ENCODE measurements around the gene RBM20. TPM values are rescaled to one million over a fixed set of nuclear protein-coding genes. Genes with fewer than 3 reads are reported as not detected.

RBM20 gene
- total and polyA plus RNA-seq, 7 donors, result 0.23 to 7.8 (median 5.4) TPM; not detected in 1

- no peaks in the 10 kb centered on the region for H3K36me3 ChIP-seq
- no peaks in the 10 kb centered on the region for H3K27me3 ChIP-seq
- DNase-seq, result no peak
- H3K9me3 ChIP-seq, result no peaks in the 10 kb centered on the region
- no peak for TF ChIP-seq EP300 (IDR thresholded peaks at IDR 0.05)
- TF ChIP-seq POLR2A (IDR thresholded peaks at IDR 0.05), result no peak
- TF ChIP-seq POLR2AphosphoS5 (IDR thresholded peaks at IDR 0.05), result no peak
- no peak for TF ChIP-seq CTCF (IDR thresholded peaks at IDR 0.05)
- peak overlapping the region in 2 of 4 donors; percentile 8 to 18 for H3K4me3 ChIP-seq
- peak overlapping the region in 3 of 4 donors; percentile 68 to 79 (median 78) for H3K27ac ChIP-seq
- peaks cover 0 to 41% (median 35%) of the 10 kb centered on the region in 4 donors for H3K4me1 ChIP-seq
- intact Hi-C loops (cut with DNase I), result loop anchor here (5.0 kb wide), 1 partner anchor 58 kb away; the partner anchor contains the start of gene RBM20
- WGBS, 2 donors, result 83 to 87% methylated on average over 10 of the region's 10 CpGs
These were observed 55.8 kb downstream of the RBM20 start for GRCh38 chr10:110699859-110700468.

GRCh38 chr10:110700947-110701616 is 56.9 kb downstream of the RBM20 start:
- H3K36me3 ChIP-seq, result no peaks in the 10 kb centered on the region
- intact Hi-C loops (cut with DNase I), result no loop called here
- H3K27me3 ChIP-seq, result no peaks in the 10 kb centered on the region
- H3K4me1 ChIP-seq, result peaks cover 0 to 47% (median 35%) of the 10 kb centered on the region in 4 donors
- DNase-seq, result no peak
- no peaks in the 10 kb centered on the region for H3K9me3 ChIP-seq
- WGBS, 2 donors, result 87 to 89% methylated on average over 10 of the region's 10 CpGs
- H3K4me3 ChIP-seq, result no peak overlapping the region
- peak in 1 of 4 donors; percentile 28 for TF ChIP-seq POLR2AphosphoS5 (IDR thresholded peaks at IDR 0.05)
- no peak for TF ChIP-seq CTCF (IDR thresholded peaks at IDR 0.05)
- TF ChIP-seq EP300 (IDR thresholded peaks at IDR 0.05), result peak in 1 of 4 donors; percentile 48
- H3K27ac ChIP-seq, result peak overlapping the region in 3 of 4 donors; percentile 68 to 79 (median 78)

GRCh38 chr10:110701617-110701971 is 57.5 kb downstream of the RBM20 start:
- intact Hi-C loops (cut with DNase I), result no loop called here
- DNase-seq, result no peak
- Histone ChIP-seq H3K36me3 (no peaks in the 10 kb centered on the region), H3K4me3 (no peak overlapping the region), H3K9me3 (no peaks in the 10 kb centered on the region), H3K27ac (peak overlapping the region in 3 of 4 donors; percentile 68 to 79 (median 78)), H3K27me3 (no peaks in the 10 kb centered on the region), H3K4me1 (peaks cover 0 to 52% (median 38%) of the 10 kb centered on the region in 4 donors)
- 72 to 91% methylated on average over 3 of the region's 3 CpGs for WGBS, 2 donors
- TF ChIP-seq EP300 (IDR thresholded peaks at IDR 0.05) (no peak), CTCF (IDR thresholded peaks at IDR 0.05) (no peak), POLR2A (IDR thresholded peaks at IDR 0.05) (no peak), POLR2AphosphoS5 (IDR thresholded peaks at IDR 0.05) (no peak)

- H3K27ac ChIP-seq, result no peak overlapping the region
- intact Hi-C loops (cut with DNase I), result no loop called here
- no peak for DNase-seq
- H3K9me3 ChIP-seq, result no peaks in the 10 kb centered on the region
- H3K36me3 ChIP-seq, result no peaks in the 10 kb centered on the region
- TF ChIP-seq CTCF (IDR thresholded peaks at IDR 0.05) (no peak), POLR2AphosphoS5 (IDR thresholded peaks at IDR 0.05) (no peak), EP300 (IDR thresholded peaks at IDR 0.05) (no peak), POLR2A (IDR thresholded peaks at IDR 0.05) (no peak)
- no peaks in the 10 kb centered on the region for H3K27me3 ChIP-seq
- peaks cover 0 to 52% (median 46%) of the 10 kb centered on the region in 4 donors for H3K4me1 ChIP-seq
- H3K4me3 ChIP-seq, result no peak overlapping the region
These were observed 59.9 kb downstream of the RBM20 start for GRCh38 chr10:110704070-110704469.

Data from sigmoid colon (tissue), 7 donors.